HCT116 (cell line): Measurements from ENCODE around the gene ZNF121. TPM values are rescaled to one million over a fixed set of nuclear protein-coding genes. Genes with fewer than 3 reads are reported as not detected.

Experiments used
- ATAC-seq: fragments of 200-7000 bp; cut with Tn5 transposase; 2 replicates; pipeline ENCODE4 v1.9.1; 2020; ENCODE audit warnings: mild to moderate bottlenecking, moderate library complexity
- BruUV-seq: library from RNA; stranded (reverse); fragments of 400-500 nt; replicated peaks from 2 replicates; lab custom pipeline; 2021; lab: Mats Ljungman, UMichigan
- CTCF ChIA-PET: fragments of 300-600 bp; sonication (Branson Sonifier 250); formaldehyde crosslinking; loops from one replicate; lab custom pipeline; 2021; ENCODE audit warnings: antibody characterized with exemption; lab: Charles Lee
- POLR2A ChIA-PET: fragments of 300-600, 350-600 bp; sonication (Branson Sonifier 250); formaldehyde crosslinking; loops from one replicate; lab custom pipeline; 2021; ENCODE audit warnings: antibody characterized with exemption; lab: Charles Lee
- RAD21 ChIA-PET, 2 experiments: fragments of 300-600 bp; sonication (Branson Sonifier 250); formaldehyde crosslinking; loops; one replicate each; lab custom pipeline; 2023; ENCODE audit warnings: low total read pairs in 2 of 2; ENCODE audit not compliant: uncharacterized antibody in 2 of 2, unreplicated experiment in 2 of 2, low non-redundant PET in 1 of 2; lab: Charles Lee
- DNase-seq: peaks from one replicate; pipeline ENCODE4 v3.0.0-alpha.2; 2010; ENCODE audit warnings: low read depth, low spot score
- H2AFZ ChIP-seq: fragments of 200-600 bp; shearing (Covaris generic), sonication (generic); 2 replicates; pipeline ENCODE4 v1.6.1; 2017; ENCODE audit warnings: low read depth, mixed run types, mixed read lengths, antibody characterized with exemption, low read length; ENCODE audit not compliant: poor library complexity, severe bottlenecking
- H3K27ac ChIP-seq: 2 replicates; pipeline ENCODE4 v1.5.1; 2012; ENCODE audit warnings: low read depth, low read length
- H3K27me3 ChIP-seq: fragments of 200-600 bp; sonication (generic); 2 replicates; pipeline ENCODE4 v1.6.1; 2016; ENCODE audit warnings: mixed run types, low read length, mixed read lengths; ENCODE audit not compliant: insufficient read depth
- H3K36me3 ChIP-seq, 2 experiments: fragments of 200-500 bp in 1 of 2; fragments of 200-600 bp in 1 of 2; sonication (Bioruptor generic) in 1 of 2; sonication (generic) in 1 of 2; 2 replicates each; pipeline versions ENCODE4 v1.5.1 to v1.6.1; 2014 to 2016; ENCODE audit warnings: low read length in 2 of 2, inconsistent platforms in 1 of 2, mixed read lengths in 1 of 2, mixed run types in 1 of 2; ENCODE audit not compliant: insufficient read depth in 2 of 2, control insufficient read depth in 1 of 2
- H3K4me1 ChIP-seq, 2 experiments: fragments of 200-600 bp in 1 of 2; sonication (generic) in 1 of 2; 2 replicates each; pipeline versions ENCODE4 v1.5.1 to v1.6.1; 2012 to 2017; ENCODE audit warnings: low read length in 2 of 2, inconsistent platforms in 1 of 2, mild to moderate bottlenecking in 1 of 2, mixed read lengths in 1 of 2, mixed run types in 1 of 2, moderate library complexity in 1 of 2; ENCODE audit not compliant: insufficient read depth in 2 of 2, control insufficient read depth in 1 of 2
- H3K4me2 ChIP-seq: fragments of 200-600 bp; sonication (generic); 2 replicates; pipeline ENCODE4 v1.6.1; 2017; ENCODE audit warnings: mixed run types, low read length, mixed read lengths
- H3K4me3 ChIP-seq, 2 experiments: fragments of 200-600 bp in 1 of 2; sonication (generic) in 1 of 2; replicated peaks in 1 of 2; 2 replicates each; pipeline ENCODE4 v1.5.1; 2011 to 2016; ENCODE audit warnings: low read length in 2 of 2, control low read depth in 1 of 2, low read depth in 1 of 2, mild to moderate bottlenecking in 1 of 2, mixed read lengths in 1 of 2, mixed run types in 1 of 2
- H3K79me2 ChIP-seq: fragments of 200-600 bp; sonication (generic); 2 replicates; pipeline ENCODE4 v1.6.1; 2017; ENCODE audit warnings: mild to moderate bottlenecking, mixed run types, low read length, moderate library complexity, mixed read lengths; ENCODE audit not compliant: insufficient read depth
- H3K9ac ChIP-seq: fragments of 200-600 bp; sonication (generic); 2 replicates; pipeline ENCODE4 v1.6.1; 2016; ENCODE audit warnings: low read length, mixed read lengths
- H3K9me2 ChIP-seq: fragments of 200-600 bp; sonication (generic), shearing (Covaris generic); 2 replicates; pipeline ENCODE4 v1.6.1; 2017; ENCODE audit warnings: mixed run types, mild to moderate bottlenecking, moderate library complexity; ENCODE audit not compliant: insufficient read depth
- H3K9me3 ChIP-seq, 2 experiments: fragments of 200-500 bp in 1 of 2; fragments of 200-600 bp in 1 of 2; sonication (Bioruptor generic) in 1 of 2; sonication (generic) in 1 of 2; 2 replicates each; pipeline ENCODE4 v1.6.1; 2014 to 2017; ENCODE audit warnings: low read length in 2 of 2, mixed read lengths in 2 of 2, inconsistent platforms in 1 of 2, low read depth in 1 of 2, mild to moderate bottlenecking in 1 of 2, mixed run types in 1 of 2, moderate library complexity in 1 of 2; ENCODE audit not compliant: control insufficient read depth in 1 of 2, insufficient read depth in 1 of 2
- H4K20me1 ChIP-seq: fragments of 200-600 bp; sonication (generic), shearing (Covaris generic); 2 replicates; pipeline ENCODE4 v1.6.1; 2017; ENCODE audit warnings: mixed run types, mild to moderate bottlenecking, moderate library complexity; ENCODE audit not compliant: insufficient read depth
- EGR1 ChIP-seq: IDR thresholded peaks from 2 replicates; pipeline ENCODE4 v1.6.1; 2012; ENCODE audit warnings: low read depth
- ELF1 ChIP-seq: IDR thresholded peaks from 2 replicates; pipeline ENCODE4 v1.6.1; 2012; ENCODE audit warnings: low read depth, borderline replicate concordance
- EZH2phosphoT487 ChIP-seq: fragments of 200-600 bp; IDR thresholded peaks from 2 replicates; pipeline ENCODE4 v1.6.1; 2018; ENCODE audit warnings: antibody characterized with exemption, borderline replicate concordance
- JUND ChIP-seq: IDR thresholded peaks from 2 replicates; pipeline ENCODE4 v1.6.1; 2012
- MAX ChIP-seq: IDR thresholded peaks from 2 replicates; pipeline ENCODE4 v1.6.1; 2012
- SIN3A ChIP-seq: IDR thresholded peaks from 2 replicates; pipeline ENCODE4 v1.6.1; 2012; ENCODE audit warnings: low read depth
- ZNF274 ChIP-seq: fragments of 200-500 bp; sonication (Bioruptor generic); IDR thresholded peaks from 2 replicates; pipeline ENCODE4 v1.6.1; 2014; ENCODE audit warnings: mild to moderate bottlenecking, low read depth, low read length, inconsistent platforms
- intact Hi-C: fragments of 100-400 bp; cut with micrococcal nuclease; formaldehyde crosslinking; loops from 2 replicates; pipeline ENCODE4 v1.10.0; 2022
- total RNA-seq: library from RNA; stranded (reverse); gene quantifications from one replicate; pipeline ENCODE4 v1.2.1, GENCODE V29; 2021; ENCODE audit not compliant: unreplicated experiment

Gene ZNF121
- total RNA-seq, 1 experiment from 2014 or later: 80.9 TPM

GRCh38 chr19:9565900-9566705 lies 18.2 kb downstream of the ZNF121 start:
- H3K36me3 ChIP-seq: peaks cover 58 to 96% of the 10 kb centered on the region in 2 experiments
- intact Hi-C loops: no loop called here
- no peak overlapping the region for H3K4me3 ChIP-seq
- ATAC-seq: no peak
- no peak for DNase-seq
- H3K27ac ChIP-seq: no peak overlapping the region
- H3K79me2 ChIP-seq: peaks cover 92% of the 10 kb centered on the region
- ChIA-PET POLR2A (no interaction called here), RAD21 (no interaction called here), CTCF (no interaction called here)
- no peaks in the 10 kb centered on the region for H3K4me1 ChIP-seq
- no peaks in the 10 kb centered on the region for H3K9me2 ChIP-seq
- H3K9ac ChIP-seq: no peak overlapping the region
- peaks cover 1% of the 10 kb centered on the region; the same call in 1 of the 2 replicates for H4K20me1 ChIP-seq
- H3K27me3 ChIP-seq: no peaks in the 10 kb centered on the region
- H2AFZ ChIP-seq: no peak overlapping the region
- peaks cover 79 to 81% of the 10 kb centered on the region in 2 experiments; a peak in 3 of 4 replicates for H3K9me3 ChIP-seq
- TF ChIP-seq ELF1: no peak
- TF ChIP-seq JUND: no peak
- peak; percentile 72 for TF ChIP-seq ZNF274
- no peak for TF ChIP-seq EZH2phosphoT487
- TSS peak; percentile 17 for BruUV-seq
- no peak overlapping the region for H3K4me2 ChIP-seq

GRCh38 chr19:9552536-9553274 lies 31.6 kb downstream of the ZNF121 start:
- H3K36me3 ChIP-seq: no peaks in the 10 kb centered on the region

More at GRCh38 chr19:9552536-9553274, 31.6 kb downstream of the ZNF121 start:
- Histone ChIP-seq H3K27me3 (no peaks in the 10 kb centered on the region), H3K27ac (no peak overlapping the region), H3K4me2 (no peak overlapping the region), H3K4me1 (no peaks in the 10 kb centered on the region), H3K79me2 (no peaks in the 10 kb centered on the region), H3K9me3 (peaks cover 9 to 16% of the 10 kb centered on the region in 2 experiments; a peak in 3 of 4 replicates), H3K9ac (no peak overlapping the region), H4K20me1 (no peaks in the 10 kb centered on the region), H3K9me2 (no peaks in the 10 kb centered on the region), H2AFZ (no peak overlapping the region), H3K4me3 (no peak overlapping the region)
- RAD21 ChIA-PET: no interaction called here
- CTCF ChIA-PET: no interaction called here
- BruUV-seq: no TSS peak
- POLR2A ChIA-PET: no interaction called here
- intact Hi-C loops: no loop called here
- DNase-seq: no peak
- TF ChIP-seq EGR1 (no peak), MAX (no peak), SIN3A (no peak)
- ATAC-seq: no peak
